ENCODE measurements around the gene HS3ST1. TPM values are rescaled to one million over a fixed set of nuclear protein-coding genes. Genes with fewer than 3 reads are reported as not detected.

HS3ST1 gene
- total RNA-seq, 1 donor from 2014 or later, result 3.4 TPM

- no peak for TF ChIP-seq CTCF (IDR thresholded peaks at IDR 0.05; ENCODE audit: unreplicated experiment)
- H3K9me3 Mint-ChIP-seq, result peaks cover 4% of the 10 kb centered on the region
- peaks cover 8% of the 10 kb centered on the region for H3K4me1 Mint-ChIP-seq
- H3K4me3 Mint-ChIP-seq, result no peak overlapping the region
- H3K27ac Mint-ChIP-seq, result no peak overlapping the region
- no peak for DNase-seq (ENCODE audit: low spot score in 2 of 2, unreplicated experiment in 2 of 2)
- no peaks in the 10 kb centered on the region for H3K27me3 Mint-ChIP-seq (ENCODE audit: low read depth)
- H3K36me3 Mint-ChIP-seq, result no peaks in the 10 kb centered on the region
Observed at GRCh38 chr4:11348449-11349088, 80.1 kb downstream of the HS3ST1 start.

- peaks cover 7% of the 10 kb centered on the region for H3K4me1 Mint-ChIP-seq
- H3K9me3 Mint-ChIP-seq, result no peaks in the 10 kb centered on the region
- no peak for TF ChIP-seq CTCF (IDR thresholded peaks at IDR 0.05; ENCODE audit: unreplicated experiment)
- no peak overlapping the region for H3K27ac Mint-ChIP-seq
- H3K27me3 Mint-ChIP-seq (ENCODE audit: low read depth), result no peaks in the 10 kb centered on the region
- no peak overlapping the region for H3K4me3 Mint-ChIP-seq
- H3K36me3 Mint-ChIP-seq, result no peaks in the 10 kb centered on the region
- no peak for DNase-seq (ENCODE audit: low spot score in 2 of 2, unreplicated experiment in 2 of 2)
Observed at GRCh38 chr4:11344916-11345315, 83.8 kb downstream of the HS3ST1 start.

GRCh38 chr4:11343536-11343935 is 85.2 kb downstream of the HS3ST1 start:
- no peak overlapping the region for H3K27ac Mint-ChIP-seq
- TF ChIP-seq CTCF (IDR thresholded peaks at IDR 0.05; ENCODE audit: unreplicated experiment), result no peak
- H3K27me3 Mint-ChIP-seq (ENCODE audit: low read depth), result no peaks in the 10 kb centered on the region
- no peak for DNase-seq (ENCODE audit: low spot score in 2 of 2, unreplicated experiment in 2 of 2)
- no peaks in the 10 kb centered on the region for H3K36me3 Mint-ChIP-seq
- no peaks in the 10 kb centered on the region for H3K9me3 Mint-ChIP-seq
- H3K4me1 Mint-ChIP-seq, result peaks cover 7% of the 10 kb centered on the region
- no peak overlapping the region for H3K4me3 Mint-ChIP-seq

Small RNAs within 50 kb of the gene (microRNA-seq; reads per million reads assigned to microRNA genes)
- gene MIR572, result not detected
